ENCODE measurements around the gene KRTAP2-2.
"Not testable (repeated sequence)": the region's sequence is repeated elsewhere in the genome, so short reads cannot be mapped to it uniquely, and the experiment has no call there.

The KRTAP2-2 gene

GRCh38 chr17:41064301-41064700 is 9.3 kb upstream of the KRTAP2-2 start:
- TF ChIP-seq CTCF (conservative IDR thresholded peaks at IDR 0.05), result no peak
- H3K27ac ChIP-seq, result no peak overlapping the region

DNA sequence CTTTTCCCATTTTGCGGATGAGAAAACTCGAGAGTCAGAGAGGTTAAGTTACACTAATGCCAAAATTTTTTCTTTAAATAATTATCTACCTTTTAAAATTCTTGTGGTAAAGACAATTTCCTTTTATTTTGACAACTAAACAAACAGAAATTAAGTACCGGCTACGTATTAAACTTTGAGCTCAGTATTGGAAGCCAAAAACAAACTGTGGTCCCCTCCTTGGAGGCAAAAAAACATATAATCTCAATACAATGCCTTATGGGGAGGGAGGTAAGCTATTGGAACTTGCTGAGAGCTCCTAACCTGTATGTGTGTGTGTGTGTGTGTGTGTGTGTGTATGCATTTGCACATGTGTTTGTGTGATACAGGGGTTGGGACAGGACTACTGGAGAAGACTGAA is 8.4 kb upstream of the KRTAP2-2 start:
- no peak overlapping the region for H3K27ac ChIP-seq
- no peak for TF ChIP-seq CTCF (conservative IDR thresholded peaks at IDR 0.05)

- no peak for TF ChIP-seq CTCF (conservative IDR thresholded peaks at IDR 0.05)
- H3K27ac ChIP-seq, result no peak overlapping the region
These were observed 6.9 kb upstream of the KRTAP2-2 start for GRCh38 chr17:41061964-41062363.

DNA sequence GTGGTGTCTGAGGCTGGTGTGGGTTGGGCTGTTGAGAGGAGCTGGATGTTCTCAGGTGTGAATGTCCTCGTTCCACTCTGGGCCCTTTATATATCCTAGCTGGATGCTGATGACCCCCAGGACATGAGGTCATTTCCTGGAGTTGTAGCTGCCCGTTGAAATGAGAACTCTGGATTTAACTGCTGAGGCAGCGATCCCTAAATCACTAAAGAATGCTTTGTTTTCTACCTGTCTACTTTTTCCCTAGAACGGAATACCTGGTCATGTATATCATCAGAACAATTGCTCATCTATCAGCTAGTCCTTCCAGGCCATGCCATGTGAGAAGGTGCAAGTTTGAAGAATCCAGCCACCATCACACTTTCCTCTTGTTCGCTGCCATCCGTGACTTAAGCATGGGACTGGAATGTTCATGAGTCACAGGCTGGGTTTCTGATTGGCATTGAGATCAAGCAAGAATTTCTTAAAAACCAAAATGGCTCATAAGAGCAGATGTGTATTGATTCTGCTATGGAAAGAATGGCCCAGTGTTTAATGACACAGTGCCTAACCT is 5.1 kb upstream of the KRTAP2-2 start, which contains the start of gene KRTAP2-3:
KRTAP2-3 (minus strand) TSS at position 63 of the 553 bp plus-strand sequence. CDS start 64 bp downstream, outside the sequence.
- H3K27ac ChIP-seq, result no peak within 1 kb of the TSS
- TF ChIP-seq CTCF (conservative IDR thresholded peaks at IDR 0.05), result no peak

- H3K27ac ChIP-seq, result not testable (repeated sequence)
These were observed 4.4 kb upstream of the KRTAP2-2 start for GRCh38 chr17:41059276-41060051.

DNA sequence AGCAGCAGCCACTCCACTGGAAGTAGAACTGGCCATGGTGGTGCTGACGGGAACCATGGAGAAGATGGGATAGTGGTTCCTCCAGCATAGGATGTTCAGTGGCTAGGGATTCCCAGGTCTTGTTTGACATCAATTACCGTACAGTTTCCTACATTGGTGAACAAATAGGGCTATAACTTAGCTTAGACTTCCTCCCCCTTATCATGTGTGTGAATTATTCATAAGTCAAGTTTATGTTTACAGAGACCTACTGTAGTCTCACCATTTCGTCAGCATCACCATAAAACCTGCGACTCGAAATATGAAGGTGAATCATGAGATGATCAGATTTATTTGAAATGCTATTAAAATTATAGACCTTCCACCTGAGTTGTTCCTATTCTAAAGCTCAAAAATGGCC is 3.7 kb upstream of the KRTAP2-2 start:
- no peak for TF ChIP-seq CTCF (conservative IDR thresholded peaks at IDR 0.05)
- no peak overlapping the region for H3K27ac ChIP-seq

GRCh38 chr17:41057547-41057946 is 2.5 kb upstream of the KRTAP2-2 start:
- no peak overlapping the region for H3K27ac ChIP-seq

DNA sequence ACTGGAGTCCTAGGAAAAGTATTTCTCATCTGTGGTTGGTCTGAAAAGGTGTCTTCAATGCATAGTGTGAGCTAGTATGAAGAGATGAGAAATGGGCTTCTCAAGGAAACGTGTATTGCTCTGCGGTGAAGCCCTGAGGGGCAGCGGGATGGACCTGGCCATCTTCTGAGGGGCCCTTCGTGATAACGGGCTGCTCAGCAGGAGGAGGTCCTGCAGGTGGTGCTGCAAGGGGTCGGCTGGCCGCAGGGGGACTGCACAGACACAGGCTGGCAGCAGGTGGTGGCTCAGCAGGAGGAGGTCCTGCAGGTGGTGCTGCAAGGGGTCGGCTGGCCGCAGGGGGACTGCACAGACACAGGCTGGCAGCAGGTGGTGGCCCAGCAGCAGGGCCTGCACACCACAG is 474 bp downstream of the KRTAP2-2 start:
- not testable (repeated sequence) for H3K27ac ChIP-seq

More at GRCh38 chr17:41057547-41057946, 2.5 kb upstream of the KRTAP2-2 start:
- no peak for TF ChIP-seq CTCF (conservative IDR thresholded peaks at IDR 0.05)

Data from VCaP (cell line).